Gastroesophageal sphincter (tissue), 3 donors: ENCODE results near the gene ABCA4.

Experiments
- EP300 ChIP-seq: sonication (generic); formaldehyde crosslinking; IDR thresholded peaks from one replicate; pipeline ENCODE4 v1.6.1; 2017; ENCODE audit warnings: antibody characterized with exemption, mild to moderate bottlenecking
- POLR2A ChIP-seq, 2 donors: fragments of 450-650 bp; IDR thresholded peaks; one replicate each; pipeline ENCODE4 v1.6.1; 2017; ENCODE audit warnings: antibody characterized with exemption in 2 of 2, mild to moderate bottlenecking in 2 of 2, moderate library complexity in 1 of 2
- POLR2AphosphoS5 ChIP-seq: sonication (generic); formaldehyde crosslinking; IDR thresholded peaks from one replicate; pipeline ENCODE4 v1.6.1; 2017; ENCODE audit warnings: antibody characterized with exemption
- TF ChIP-seq, protein P1 (sequence below), 4 experiments: fragments of 200-600 bp in 2 of 4; fragments of 450-650 bp in 2 of 4; sonication (generic) in 1 of 4; IDR thresholded peaks; one replicate each; pipeline ENCODE4 v1.5.1; 2017 to 2019; ENCODE audit warnings: antibody characterized with exemption in 4 of 4, mild to moderate bottlenecking in 2 of 4, moderate library complexity in 2 of 4

GRCh38 chr1:93964096-93964776 is 156.7 kb downstream of the ABCA4 start:
- TF ChIP-seq, protein P1, sequence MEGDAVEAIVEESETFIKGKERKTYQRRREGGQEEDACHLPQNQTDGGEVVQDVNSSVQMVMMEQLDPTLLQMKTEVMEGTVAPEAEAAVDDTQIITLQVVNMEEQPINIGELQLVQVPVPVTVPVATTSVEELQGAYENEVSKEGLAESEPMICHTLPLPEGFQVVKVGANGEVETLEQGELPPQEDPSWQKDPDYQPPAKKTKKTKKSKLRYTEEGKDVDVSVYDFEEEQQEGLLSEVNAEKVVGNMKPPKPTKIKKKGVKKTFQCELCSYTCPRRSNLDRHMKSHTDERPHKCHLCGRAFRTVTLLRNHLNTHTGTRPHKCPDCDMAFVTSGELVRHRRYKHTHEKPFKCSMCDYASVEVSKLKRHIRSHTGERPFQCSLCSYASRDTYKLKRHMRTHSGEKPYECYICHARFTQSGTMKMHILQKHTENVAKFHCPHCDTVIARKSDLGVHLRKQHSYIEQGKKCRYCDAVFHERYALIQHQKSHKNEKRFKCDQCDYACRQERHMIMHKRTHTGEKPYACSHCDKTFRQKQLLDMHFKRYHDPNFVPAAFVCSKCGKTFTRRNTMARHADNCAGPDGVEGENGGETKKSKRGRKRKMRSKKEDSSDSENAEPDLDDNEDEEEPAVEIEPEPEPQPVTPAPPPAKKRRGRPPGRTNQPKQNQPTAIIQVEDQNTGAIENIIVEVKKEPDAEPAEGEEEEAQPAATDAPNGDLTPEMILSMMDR (IDR thresholded peaks at IDR 0.05), result no peak
- TF ChIP-seq EP300, result no peak
- TF ChIP-seq POLR2AphosphoS5, result no peak
- TF ChIP-seq POLR2A (IDR thresholded peaks at IDR 0.05), result no peak
